Neural cell (in vitro differentiated cells): ENCODE results near the gene ALX4.

Source experiments
- CTCF ChIP-seq: fragments of 450-650 bp; IDR thresholded peaks from 2 replicates; pipeline ENCODE4 v1.5.1; 2014; ENCODE audit warnings: antibody characterized with exemption, mild to moderate bottlenecking, moderate library complexity; ENCODE audit not compliant: poor library complexity, severe bottlenecking
- EP300 ChIP-seq: fragments of 450-650 bp; conservative IDR thresholded peaks from 2 replicates; pipeline ENCODE4 v1.6.1; 2014; ENCODE audit warnings: antibody characterized with exemption, mild to moderate bottlenecking, moderate library complexity; ENCODE audit not compliant: poor library complexity, severe bottlenecking
- EZH2 ChIP-seq: fragments of 200-600, 300-800 bp; shearing (Covaris generic), sonication (generic); IDR thresholded peaks from 2 replicates; pipeline ENCODE4 v1.6.1; 2014; ENCODE audit warnings: antibody characterized with exemption, low read length, borderline replicate concordance, mild to moderate bottlenecking; ENCODE audit not compliant: insufficient read depth, poor library complexity, severe bottlenecking
- POLR2AphosphoS5 ChIP-seq: IDR thresholded peaks from 2 replicates; pipeline ENCODE4 v1.6.1; 2012
- REST ChIP-seq: IDR thresholded peaks from 2 replicates; pipeline ENCODE4 v1.6.1; 2012; ENCODE audit warnings: borderline replicate concordance
- TAF1 ChIP-seq: IDR thresholded peaks from 2 replicates; pipeline ENCODE4 v1.6.1; 2012; ENCODE audit warnings: low read depth

- no peak for TF ChIP-seq CTCF
- no peak for TF ChIP-seq EZH2
- no peak for TF ChIP-seq TAF1
- no peak for TF ChIP-seq REST
- TF ChIP-seq POLR2AphosphoS5, result no peak
- TF ChIP-seq EP300, result no peak
These were observed 32.7 kb upstream of the ALX4 start for GRCh38 chr11:44342616-44343015.
